GM06990 (cell line): ENCODE data around the gene LIN7B.
"Not testable (repeated sequence)": the region's sequence is repeated elsewhere in the genome, so short reads cannot be mapped to it uniquely, and the experiment has no call there.

ENCODE experiments used
- DNase-seq: peaks from one replicate; pipeline ENCODE4 v3.0.0-alpha.2; 2011; ENCODE audit not compliant: insufficient read length; ENCODE audit errors: extremely low read depth
- H3K27me3 ChIP-seq: replicated peaks from 2 replicates; pipeline ENCODE4 v1.6.0; 2011; ENCODE audit warnings: low read length; ENCODE audit not compliant: control insufficient read depth, insufficient read depth
- H3K36me3 ChIP-seq: 2 replicates; pipeline ENCODE4 v1.5.1; 2011; ENCODE audit warnings: low read length; ENCODE audit not compliant: control insufficient read depth, insufficient read depth
- H3K4me3 ChIP-seq: replicated peaks from 2 replicates; pipeline ENCODE4 v1.5.1; 2011; ENCODE audit warnings: low read depth, mild to moderate bottlenecking, control low read depth, low read length
- TF ChIP-seq, protein P1 (sequence below): IDR thresholded peaks from 2 replicates; pipeline ENCODE4 v1.5.1; 2011; ENCODE audit warnings: low read length, control low read depth, mild to moderate bottlenecking, inconsistent platforms; ENCODE audit not compliant: insufficient read depth, poor library complexity, severe bottlenecking

LIN7B gene

DNA sequence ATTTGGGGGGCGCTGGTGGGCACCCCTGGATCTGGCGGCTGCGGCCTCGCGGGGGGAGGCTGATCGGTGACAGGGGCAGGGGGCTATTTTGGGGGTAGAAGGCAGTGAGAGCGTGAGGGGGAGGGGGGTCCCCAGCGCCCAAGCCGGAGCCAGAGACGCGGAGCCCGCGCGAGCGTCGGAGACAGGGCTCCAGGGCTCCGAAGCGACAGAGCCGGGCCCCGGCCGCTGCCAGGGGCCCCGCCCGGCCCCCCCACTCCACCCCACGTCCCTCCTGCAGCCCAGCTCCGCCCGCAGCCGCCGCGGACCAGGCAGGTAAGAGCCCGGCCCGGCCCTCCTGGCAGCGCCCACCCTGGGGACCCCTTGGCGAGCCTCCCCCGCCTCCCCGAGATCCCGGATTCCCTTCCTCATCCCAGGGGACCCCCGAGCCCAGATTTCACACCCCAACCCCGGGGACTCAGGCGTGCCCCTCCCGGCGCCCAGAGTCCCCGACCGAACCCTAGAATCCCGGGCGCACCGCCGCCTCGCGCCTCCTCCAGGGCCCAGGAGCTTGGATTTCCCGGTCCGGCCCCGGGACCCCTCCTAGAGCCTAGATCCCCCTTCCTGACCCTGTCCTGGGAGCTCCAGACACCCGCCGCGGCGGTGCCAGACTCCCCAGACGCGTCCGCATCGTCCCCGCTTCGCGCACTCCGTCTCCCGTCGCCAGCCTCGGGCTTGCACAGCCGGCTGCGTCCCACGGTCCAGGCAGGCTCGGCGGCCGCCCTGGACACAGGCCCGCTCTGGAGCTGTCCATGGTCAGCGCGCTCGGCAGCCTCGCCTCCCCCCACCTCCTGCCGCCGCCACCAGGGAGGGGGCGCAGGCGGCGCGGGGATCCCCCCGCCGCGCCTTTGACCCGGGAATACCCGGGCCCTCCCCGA is 5.5 kb downstream of the LIN7B start, which contains the start of gene PPFIA3:
PPFIA3 (plus strand) TSS at position 134 of the 914 bp plus-strand sequence. CDS start 8,330 bp downstream, outside the sequence.
- H3K4me3 ChIP-seq = peak within 1 kb of the TSS; percentile 73
- no peaks in the 10 kb centered on the region for H3K36me3 ChIP-seq
- H3K27me3 ChIP-seq = no peaks in the 10 kb centered on the region; the same call in 1 of the 2 replicates
- no peak for DNase-seq
- TF ChIP-seq, protein P1, sequence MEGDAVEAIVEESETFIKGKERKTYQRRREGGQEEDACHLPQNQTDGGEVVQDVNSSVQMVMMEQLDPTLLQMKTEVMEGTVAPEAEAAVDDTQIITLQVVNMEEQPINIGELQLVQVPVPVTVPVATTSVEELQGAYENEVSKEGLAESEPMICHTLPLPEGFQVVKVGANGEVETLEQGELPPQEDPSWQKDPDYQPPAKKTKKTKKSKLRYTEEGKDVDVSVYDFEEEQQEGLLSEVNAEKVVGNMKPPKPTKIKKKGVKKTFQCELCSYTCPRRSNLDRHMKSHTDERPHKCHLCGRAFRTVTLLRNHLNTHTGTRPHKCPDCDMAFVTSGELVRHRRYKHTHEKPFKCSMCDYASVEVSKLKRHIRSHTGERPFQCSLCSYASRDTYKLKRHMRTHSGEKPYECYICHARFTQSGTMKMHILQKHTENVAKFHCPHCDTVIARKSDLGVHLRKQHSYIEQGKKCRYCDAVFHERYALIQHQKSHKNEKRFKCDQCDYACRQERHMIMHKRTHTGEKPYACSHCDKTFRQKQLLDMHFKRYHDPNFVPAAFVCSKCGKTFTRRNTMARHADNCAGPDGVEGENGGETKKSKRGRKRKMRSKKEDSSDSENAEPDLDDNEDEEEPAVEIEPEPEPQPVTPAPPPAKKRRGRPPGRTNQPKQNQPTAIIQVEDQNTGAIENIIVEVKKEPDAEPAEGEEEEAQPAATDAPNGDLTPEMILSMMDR = no peak

- Histone ChIP-seq H3K27me3 (no peaks in the 10 kb centered on the region; the same call in 1 of the 2 replicates), H3K4me3 (no peak overlapping the region), H3K36me3 (no peaks in the 10 kb centered on the region)
- TF ChIP-seq, protein P1 = no peak
- no peak for DNase-seq
These were observed 6.1 kb downstream of the LIN7B start for GRCh38 chr19:49120325-49120683.

- Histone ChIP-seq H3K4me3 (no peak overlapping the region), H3K27me3 (no peaks in the 10 kb centered on the region; the same call in 1 of the 2 replicates), H3K36me3 (no peaks in the 10 kb centered on the region)
- TF ChIP-seq, protein P1 = no peak
- no peak for DNase-seq
These were observed 6.7 kb downstream of the LIN7B start for GRCh38 chr19:49120868-49121267.

GRCh38 chr19:49121841-49122240 is 7.7 kb downstream of the LIN7B start:
- not testable (repeated sequence) for H3K4me3 ChIP-seq, H3K36me3 ChIP-seq, DNase-seq, H3K27me3 ChIP-seq

DNA sequence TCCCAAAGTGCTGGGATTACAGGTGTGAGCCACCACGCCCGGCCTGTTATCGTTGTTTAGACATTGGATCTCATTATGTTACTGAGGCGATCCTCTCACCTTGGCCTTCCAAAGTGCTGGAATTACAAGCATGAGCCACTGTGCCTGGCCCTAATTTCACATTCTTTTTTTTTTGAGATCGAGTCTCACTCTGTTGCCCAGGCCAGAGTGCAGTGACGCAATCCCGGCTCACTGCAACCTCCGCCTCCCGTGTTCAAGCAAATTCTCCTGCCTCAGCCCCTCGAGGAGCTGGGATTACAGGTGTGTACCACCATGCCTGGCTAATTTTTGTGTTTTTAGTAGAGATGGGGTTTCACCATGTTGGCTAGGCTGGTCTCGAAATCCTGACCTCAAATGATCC is 9.1 kb downstream of the LIN7B start:
- not testable (repeated sequence) for H3K4me3 ChIP-seq, H3K27me3 ChIP-seq, H3K36me3 ChIP-seq, DNase-seq

- Histone ChIP-seq H3K27me3 (no peaks in the 10 kb centered on the region; the same call in 1 of the 2 replicates), H3K36me3 (no peaks in the 10 kb centered on the region), H3K4me3 (no peak overlapping the region)
- TF ChIP-seq, protein P1 = no peak
- no peak for DNase-seq
These were observed 11.0 kb downstream of the LIN7B start for GRCh38 chr19:49125025-49125731.
